Stimulated activated effector memory CD8-positive, alpha-beta T cell treated with anti-CD3 and anti-CD28 coated beads, Interleukin-12 subunit alpha, Interleukin-12 subunit beta, amount 100 ng/mL, for 72 hours (primary cell): ENCODE data around the gene AIP.

Source experiments
- ATAC-seq: fragments of 150-1000 bp; cut with Tn5 transposase; 2 replicates; pipeline ENCODE4 v1.10.0; 2021
- DNase-seq, 2 donors: peaks; one replicate each; pipeline ENCODE4 v3.0.0; 2021 to 2022; ENCODE audit warnings: low spot score in 2 of 2
- H3K27ac Mint-ChIP-seq: one replicate; pipeline ENCODE4 v1.8.0; 2022; ENCODE audit warnings: mild to moderate bottlenecking, mixed read lengths
- H3K36me3 Mint-ChIP-seq: one replicate; pipeline ENCODE4 v1.8.0; 2022; ENCODE audit warnings: mild to moderate bottlenecking, mixed read lengths
- H3K4me1 Mint-ChIP-seq: one replicate; pipeline ENCODE4 v1.8.0; 2022; ENCODE audit warnings: mixed read lengths
- H3K4me3 Mint-ChIP-seq: one replicate; pipeline ENCODE4 v1.8.0; 2022; ENCODE audit warnings: mild to moderate bottlenecking, mixed read lengths
- H3K9me3 Mint-ChIP-seq: one replicate; pipeline ENCODE4 v1.8.0; 2022; ENCODE audit warnings: mixed read lengths

The AIP gene

GRCh38 chr11:67441098-67441563 is 41.7 kb upstream of the AIP start:
- Mint-ChIP-seq H3K4me1 (peaks cover 74% of the 10 kb centered on the region), H3K4me3 (peak overlapping the region; percentile 95)

DNA sequence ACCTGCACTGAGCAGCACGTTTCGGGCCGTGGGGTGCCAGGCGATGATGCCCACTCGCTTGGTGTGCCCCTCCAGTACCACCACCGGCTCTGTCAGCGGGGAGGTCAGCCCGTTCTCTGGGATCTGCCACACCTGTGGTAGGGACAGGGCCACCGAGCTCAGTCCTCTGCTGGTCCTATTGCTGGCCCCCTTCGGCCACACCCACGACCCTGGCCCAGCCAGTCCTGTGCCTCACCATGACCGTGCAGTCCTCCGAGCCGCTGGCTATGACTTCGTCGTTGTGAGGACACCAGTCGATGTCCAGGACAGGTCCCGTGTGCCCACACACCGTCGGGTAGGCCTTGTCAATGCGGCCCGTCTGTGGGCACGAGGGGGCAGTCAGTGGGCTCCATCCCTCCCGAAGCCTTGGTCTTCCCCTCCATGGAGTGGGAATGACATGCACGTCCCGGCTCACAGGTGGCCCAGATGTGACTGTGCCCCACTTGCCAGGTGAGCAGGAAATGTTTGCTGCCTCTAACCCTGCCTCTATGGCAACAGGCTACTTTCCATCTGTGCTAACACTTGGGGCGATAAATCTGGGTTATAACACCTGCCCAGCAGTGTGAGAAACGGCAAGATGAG is 41.0 kb upstream of the AIP start:
- ATAC-seq (no peak), DNase-seq (no peak)
- Mint-ChIP-seq H3K4me3 (peak overlapping the region; percentile 95), H3K27ac (peak overlapping the region; percentile 80), H3K4me1 (peaks cover 80% of the 10 kb centered on the region), H3K9me3 (no peaks in the 10 kb centered on the region), H3K36me3 (peaks cover 63% of the 10 kb centered on the region)

More at GRCh38 chr11:67441098-67441563, 41.7 kb upstream of the AIP start:
- peaks cover 69% of the 10 kb centered on the region for H3K36me3 Mint-ChIP-seq
- peak overlapping the region; percentile 94 for H3K27ac Mint-ChIP-seq
- no peak for ATAC-seq
- no peak for DNase-seq
- no peaks in the 10 kb centered on the region for H3K9me3 Mint-ChIP-seq

- Mint-ChIP-seq H3K9me3 (no peaks in the 10 kb centered on the region), H3K4me3 (peak overlapping the region; percentile 95), H3K4me1 (peaks cover 83% of the 10 kb centered on the region), H3K27ac (peak overlapping the region; percentile 80), H3K36me3 (peaks cover 60% of the 10 kb centered on the region)
- no peak for DNase-seq
- no peak for ATAC-seq
Observed at GRCh38 chr11:67442504-67443404, 40.1 kb upstream of the AIP start.

DNA sequence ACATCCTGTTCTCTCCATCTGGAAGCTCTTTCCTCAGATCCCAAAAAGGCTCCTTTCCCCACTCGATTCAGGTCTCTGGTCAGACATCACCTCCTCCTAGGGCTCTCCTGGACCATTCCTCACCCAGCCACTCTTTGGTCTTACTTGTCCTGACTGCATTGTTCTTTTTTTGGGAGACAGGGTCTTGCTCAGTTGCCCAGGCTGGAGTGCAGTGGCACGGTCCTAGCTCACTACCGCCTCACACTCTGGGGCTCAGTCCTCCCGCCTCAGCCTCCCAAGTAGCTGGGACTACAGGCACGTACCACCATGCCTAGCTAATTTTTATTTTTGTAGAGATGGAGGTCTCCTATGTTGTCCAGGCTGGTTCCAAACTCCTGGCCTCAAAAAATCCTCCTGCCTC is 37.3 kb upstream of the AIP start:
- H3K4me1 Mint-ChIP-seq: peaks cover 69% of the 10 kb centered on the region
- peak overlapping the region; percentile 95 for H3K27ac Mint-ChIP-seq
- H3K4me3 Mint-ChIP-seq: peak overlapping the region; percentile 95
- DNase-seq: no peak
- H3K36me3 Mint-ChIP-seq: peaks cover 36% of the 10 kb centered on the region
- ATAC-seq: no peak
- H3K9me3 Mint-ChIP-seq: no peaks in the 10 kb centered on the region

GRCh38 chr11:67448220-67448609 is 34.6 kb upstream of the AIP start:
- no peak for DNase-seq
- peak overlapping the region; percentile 95 for H3K27ac Mint-ChIP-seq
- no peaks in the 10 kb centered on the region for H3K9me3 Mint-ChIP-seq
- no peak for ATAC-seq
- H3K36me3 Mint-ChIP-seq: peaks cover 25% of the 10 kb centered on the region
- H3K4me1 Mint-ChIP-seq: peaks cover 45% of the 10 kb centered on the region
- H3K4me3 Mint-ChIP-seq: no peak overlapping the region

DNA sequence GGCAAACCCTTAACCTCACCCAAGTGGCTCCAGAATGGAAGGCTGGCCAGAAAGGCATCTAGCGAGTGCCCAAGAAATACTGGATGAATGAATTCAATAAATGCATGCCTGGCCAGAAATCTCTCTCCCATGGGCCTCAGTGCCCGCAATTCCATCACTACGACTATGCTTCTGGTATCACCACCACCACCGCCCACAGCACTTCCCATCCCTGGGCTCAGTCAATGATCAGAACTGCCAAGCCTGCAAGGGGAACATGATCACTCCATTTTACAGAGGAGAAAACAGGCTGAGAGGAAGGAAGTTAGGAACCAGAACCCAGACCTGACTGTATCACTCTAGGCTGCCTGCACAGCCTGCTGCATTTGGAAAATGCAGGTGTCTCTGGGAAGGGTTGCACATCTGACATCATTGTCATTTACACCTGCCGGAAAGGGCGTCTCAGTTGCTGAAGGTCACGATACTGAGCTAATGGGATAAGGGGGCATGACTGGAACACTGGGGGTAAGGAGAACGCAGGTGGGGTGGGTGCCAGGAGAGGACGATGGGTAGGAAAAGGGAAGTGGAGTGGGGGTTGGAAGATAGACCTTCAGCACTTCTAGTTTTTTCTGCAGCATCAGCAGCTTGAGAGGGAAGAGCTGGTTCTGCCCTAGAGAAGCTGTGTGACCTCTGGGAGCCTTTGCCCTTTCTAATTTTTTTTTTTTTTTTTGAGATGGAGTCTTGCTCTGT is 33.5 kb upstream of the AIP start:
- H3K4me1 Mint-ChIP-seq: peaks cover 44% of the 10 kb centered on the region
- no peak for ATAC-seq
- H3K36me3 Mint-ChIP-seq: peaks cover 19% of the 10 kb centered on the region
- H3K9me3 Mint-ChIP-seq: no peaks in the 10 kb centered on the region
- H3K4me3 Mint-ChIP-seq: no peak overlapping the region
- H3K27ac Mint-ChIP-seq: peak overlapping the region; percentile 9
- DNase-seq: no peak

DNA sequence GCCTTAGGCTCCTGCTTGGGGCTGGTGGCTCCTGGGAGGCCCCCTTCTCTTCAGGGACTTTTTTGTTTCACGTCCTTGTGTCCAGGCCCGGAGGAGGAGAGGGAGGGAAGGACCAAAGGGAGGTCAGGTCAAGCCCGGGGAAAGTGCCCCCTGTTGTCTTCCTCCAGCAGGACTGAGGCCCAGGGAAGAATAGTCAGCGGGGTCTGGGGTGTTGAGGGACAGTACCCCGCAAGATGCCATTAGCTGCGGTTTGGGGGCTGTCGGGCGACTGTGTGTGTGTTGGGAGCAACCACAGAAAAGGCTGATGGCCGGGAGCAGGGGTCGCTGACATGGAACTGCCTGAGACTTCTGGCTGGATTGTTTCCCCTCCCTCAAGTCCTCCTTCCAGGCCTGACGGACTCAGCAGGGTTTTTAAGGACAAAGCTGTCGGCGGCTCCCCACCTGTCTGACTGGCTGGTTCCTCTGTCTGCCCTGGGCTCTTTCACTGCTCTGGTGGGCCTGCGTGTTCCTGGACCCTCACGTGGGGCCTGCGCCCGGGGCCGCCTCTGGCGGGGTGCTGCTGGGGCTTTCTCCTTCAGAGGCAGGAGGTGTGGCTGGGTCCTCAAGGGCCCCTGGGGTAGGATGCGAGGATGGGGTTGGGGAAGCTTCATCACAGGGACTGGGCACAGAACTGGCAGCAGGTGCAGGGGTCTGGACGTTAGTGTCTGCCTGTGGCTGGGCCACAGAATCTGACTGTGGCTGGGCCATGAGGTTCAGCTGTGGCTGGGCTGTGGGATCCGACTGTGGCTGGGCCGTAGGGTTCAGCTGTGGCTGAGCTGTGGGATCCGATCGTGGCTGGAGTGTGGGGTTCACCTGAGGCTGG is 31.8 kb upstream of the AIP start:
- ATAC-seq (no peak), DNase-seq (no peak)
- H3K4me3 Mint-ChIP-seq: no peak overlapping the region
- H3K27ac Mint-ChIP-seq: peak overlapping the region; percentile 56
- peaks cover 26% of the 10 kb centered on the region for H3K4me1 Mint-ChIP-seq
- H3K36me3 Mint-ChIP-seq: peaks cover 8% of the 10 kb centered on the region
- no peaks in the 10 kb centered on the region for H3K9me3 Mint-ChIP-seq

GRCh38 chr11:67451658-67451976 is 31.2 kb upstream of the AIP start:
- H3K36me3 Mint-ChIP-seq: peaks cover 8% of the 10 kb centered on the region
- no peaks in the 10 kb centered on the region for H3K9me3 Mint-ChIP-seq
- peaks cover 20% of the 10 kb centered on the region for H3K4me1 Mint-ChIP-seq
- ATAC-seq (no peak), DNase-seq (no peak)
- H3K27ac Mint-ChIP-seq: peak overlapping the region; percentile 56
- H3K4me3 Mint-ChIP-seq: no peak overlapping the region

GRCh38 chr11:67452141-67452952 is 30.5 kb upstream of the AIP start, which contains the start of gene GPR152:
Gene GPR152, minus strand, starts transcription at chr11:67452729. Its CDS starts 5 bp downstream, at chr11:67452724.
- DNase-seq (no peak), ATAC-seq (no peak)
- H3K9me3 Mint-ChIP-seq: no peaks in the 10 kb centered on the region
- H3K36me3 Mint-ChIP-seq: peaks cover under 1% of the 10 kb centered on the region
- H3K27ac Mint-ChIP-seq: peak within 1 kb of the TSS; percentile 56
- H3K4me1 Mint-ChIP-seq: peaks cover 18% of the 10 kb centered on the region
- no peak within 1 kb of the TSS for H3K4me3 Mint-ChIP-seq

DNA sequence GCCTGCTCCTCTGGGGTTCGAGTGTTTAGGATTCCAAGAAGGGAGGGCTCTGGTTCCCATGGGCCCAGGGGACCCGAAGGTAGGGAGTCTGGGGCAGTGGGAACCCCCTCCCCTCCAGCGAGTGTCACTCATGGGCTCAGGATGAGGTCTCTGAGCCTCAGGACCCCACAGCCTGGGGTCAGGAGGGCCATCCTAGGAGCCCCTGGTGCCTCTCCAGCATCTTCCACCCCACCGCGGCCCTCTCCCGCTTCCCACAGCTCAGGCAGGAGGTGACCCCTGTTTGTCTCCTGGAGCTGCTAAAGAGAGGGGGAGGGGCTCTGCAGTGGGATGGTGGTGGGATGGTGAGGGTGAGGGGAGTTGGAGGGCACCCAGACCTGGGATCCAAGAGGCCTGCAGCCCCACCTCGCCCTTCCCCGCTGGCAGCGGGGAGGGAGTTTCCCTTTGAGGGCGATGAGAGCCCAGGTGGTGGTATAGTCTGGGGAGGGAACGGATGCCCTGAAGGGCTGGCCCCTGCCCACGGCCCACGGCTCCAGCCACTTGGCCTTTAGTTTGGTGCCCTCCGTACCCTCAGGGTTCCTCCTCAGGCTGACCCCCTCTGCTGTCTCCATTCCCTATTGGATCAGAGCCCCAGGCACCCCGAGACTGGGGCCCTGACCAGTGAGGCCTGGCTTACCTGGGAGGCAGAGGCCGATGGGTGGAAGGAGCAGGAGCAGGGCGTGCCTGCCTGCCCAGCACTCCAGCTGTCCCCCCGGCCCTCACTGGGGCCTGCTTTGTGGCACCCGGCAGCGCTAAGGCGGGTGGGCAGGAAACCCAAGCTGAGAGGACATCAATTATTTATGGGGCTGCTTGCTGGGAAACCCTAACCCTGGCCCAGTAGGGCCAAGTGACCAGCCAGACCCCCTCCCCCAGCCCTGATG is 28.8 kb upstream of the AIP start:
- no peak for ATAC-seq
- Mint-ChIP-seq H3K4me1 (peaks cover 5% of the 10 kb centered on the region), H3K36me3 (no peaks in the 10 kb centered on the region), H3K27ac (no peak overlapping the region), H3K4me3 (no peak overlapping the region), H3K9me3 (no peaks in the 10 kb centered on the region)
- DNase-seq: no peak

- H3K36me3 Mint-ChIP-seq: no peaks in the 10 kb centered on the region
- H3K4me1 Mint-ChIP-seq: peaks cover 5% of the 10 kb centered on the region
- no peak within 1 kb of the TSS for H3K4me3 Mint-ChIP-seq
- DNase-seq (no peak), ATAC-seq (no peak)
- no peaks in the 10 kb centered on the region for H3K9me3 Mint-ChIP-seq
- H3K27ac Mint-ChIP-seq: peak within 1 kb of the TSS; percentile 69
Observed at GRCh38 chr11:67455054-67455453, 27.8 kb upstream of the AIP start, which contains the start of gene CABP4. Gene CABP4, plus strand, starts transcription at chr11:67455354. Its CDS starts 70 bp downstream, at chr11:67455424.

DNA sequence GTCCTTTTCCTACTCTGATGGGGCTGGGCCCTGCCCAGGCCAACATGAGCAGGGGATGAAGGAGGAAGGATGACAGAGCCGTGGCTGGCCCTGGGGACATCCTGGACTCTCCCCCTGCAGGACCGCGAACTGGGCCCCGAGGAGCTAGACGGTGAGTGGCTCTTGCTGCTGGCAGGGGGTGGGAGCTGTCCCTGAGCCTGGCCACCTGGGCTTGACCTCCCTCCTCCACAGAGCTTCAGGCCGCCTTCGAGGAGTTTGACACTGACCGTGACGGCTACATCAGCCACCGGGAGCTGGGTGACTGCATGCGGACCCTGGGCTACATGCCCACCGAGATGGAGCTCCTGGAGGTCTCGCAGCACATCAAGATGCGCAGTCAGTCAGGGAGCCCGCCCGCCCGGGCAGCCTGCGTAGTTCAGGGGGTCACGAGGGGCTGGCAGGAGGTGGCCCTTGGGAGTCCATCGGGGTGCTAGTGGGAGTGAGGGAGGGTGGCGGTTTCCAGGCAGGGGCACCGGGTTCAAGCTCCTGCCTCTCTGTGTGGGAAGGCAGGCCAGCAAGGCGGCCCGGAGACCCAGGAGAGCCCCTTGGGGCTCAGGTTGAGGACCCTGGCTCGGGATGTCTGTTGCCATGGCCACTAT is 26.6 kb upstream of the AIP start:
- DNase-seq (no peak), ATAC-seq (no peak)
- H3K4me3 Mint-ChIP-seq: no peak overlapping the region
- no peak overlapping the region for H3K27ac Mint-ChIP-seq
- peaks cover 6% of the 10 kb centered on the region for H3K4me1 Mint-ChIP-seq
- no peaks in the 10 kb centered on the region for H3K9me3 Mint-ChIP-seq
- H3K36me3 Mint-ChIP-seq: no peaks in the 10 kb centered on the region

DNA sequence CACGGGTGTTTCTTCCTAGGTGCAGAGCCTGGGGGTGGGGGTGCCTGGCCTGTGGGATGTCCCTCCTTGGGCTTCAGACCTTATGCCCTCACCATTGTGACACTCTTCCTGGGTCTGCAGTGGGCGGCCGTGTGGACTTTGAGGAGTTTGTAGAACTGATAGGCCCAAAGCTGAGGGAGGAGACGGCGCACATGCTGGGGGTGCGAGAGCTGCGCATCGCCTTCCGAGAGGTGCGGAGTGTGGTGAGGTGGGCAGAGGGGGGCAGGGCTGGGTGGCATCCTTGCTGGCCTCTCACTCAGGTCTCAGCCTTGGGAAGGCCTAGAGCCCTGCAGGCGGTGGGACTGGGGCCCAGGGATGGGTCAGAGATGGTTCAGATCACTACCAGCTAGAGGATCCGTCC is 25.4 kb upstream of the AIP start:
- Mint-ChIP-seq H3K4me3 (no peak overlapping the region), H3K27ac (no peak overlapping the region), H3K4me1 (peaks cover 6% of the 10 kb centered on the region), H3K9me3 (no peaks in the 10 kb centered on the region), H3K36me3 (no peaks in the 10 kb centered on the region)
- ATAC-seq: no peak
- DNase-seq: no peak
